HG02763 (cell line): ENCODE results near the gene HIP1R.

Experiments
- ATAC-seq: cut with Tn5 transposase; IDR thresholded peaks from one replicate; pipeline ENCODE4 v1.9.1; 2021; ENCODE audit warnings: mild to moderate bottlenecking, moderate library complexity; ENCODE audit not compliant: unreplicated experiment

Gene HIP1R

GRCh38 chr12:122834104-122834920 lies 945 bp upstream of the HIP1R start:
- ATAC-seq: no peak

GRCh38 chr12:122835750-122836026 lies 431 bp downstream of the HIP1R start:
- ATAC-seq: peak; percentile 35

- peak; percentile 38 for ATAC-seq
These were observed 1.0 kb downstream of the HIP1R start for GRCh38 chr12:122836027-122836921.

GRCh38 chr12:122837306-122838265 lies 2.3 kb downstream of the HIP1R start:
- no peak for ATAC-seq

- ATAC-seq: no peak
These were observed 3.6 kb downstream of the HIP1R start for GRCh38 chr12:122838841-122839240.

GRCh38 chr12:122839907-122840554 lies 4.8 kb downstream of the HIP1R start:
- no peak for ATAC-seq

GRCh38 chr12:122840580-122841513 lies 5.6 kb downstream of the HIP1R start:
- no peak for ATAC-seq

- ATAC-seq: no peak
These were observed 6.5 kb downstream of the HIP1R start for GRCh38 chr12:122841544-122842321.

GRCh38 chr12:122842505-122843405 lies 7.5 kb downstream of the HIP1R start:
- no peak for ATAC-seq

GRCh38 chr12:122843455-122843854 lies 8.2 kb downstream of the HIP1R start:
- ATAC-seq: no peak

- ATAC-seq: no peak
These were observed 9.2 kb downstream of the HIP1R start for GRCh38 chr12:122844366-122844971.

- ATAC-seq: no peak
These were observed 10.0 kb downstream of the HIP1R start for GRCh38 chr12:122845041-122845864.

- no peak for ATAC-seq
These were observed 10.8 kb downstream of the HIP1R start for GRCh38 chr12:122845865-122846621.

GRCh38 chr12:122846622-122847515 lies 11.6 kb downstream of the HIP1R start:
- no peak for ATAC-seq

GRCh38 chr12:122847516-122847836 lies 12.2 kb downstream of the HIP1R start:
- no peak for ATAC-seq
